Adrenal gland (tissue), 5 donors: ENCODE measurements around the gene ANTXR2.

Experiments used
- POLR2A ChIP-seq, 2 donors: fragments of 450-650 bp; IDR thresholded peaks; one replicate each; pipeline ENCODE4 v1.6.1; 2017; ENCODE audit warnings: antibody characterized with exemption in 2 of 2, mild to moderate bottlenecking in 2 of 2, moderate library complexity in 1 of 2
- TF ChIP-seq, protein P1 (sequence below), 6 experiments: fragments of 450-650 bp in 4 of 6; fragments of 200-600 bp in 2 of 6; sonication (generic) in 1 of 6; IDR thresholded peaks; 1 replicate in 5 of 6; 2 replicates in 1 of 6; pipeline versions ENCODE4 v1.5.1 to v1.8.0; 2016 to 2021; ENCODE audit warnings: antibody characterized with exemption in 6 of 6, mild to moderate bottlenecking in 2 of 6, moderate library complexity in 1 of 6
- donor health status: DM: no; HTN: no; CAD: no.

DNA sequence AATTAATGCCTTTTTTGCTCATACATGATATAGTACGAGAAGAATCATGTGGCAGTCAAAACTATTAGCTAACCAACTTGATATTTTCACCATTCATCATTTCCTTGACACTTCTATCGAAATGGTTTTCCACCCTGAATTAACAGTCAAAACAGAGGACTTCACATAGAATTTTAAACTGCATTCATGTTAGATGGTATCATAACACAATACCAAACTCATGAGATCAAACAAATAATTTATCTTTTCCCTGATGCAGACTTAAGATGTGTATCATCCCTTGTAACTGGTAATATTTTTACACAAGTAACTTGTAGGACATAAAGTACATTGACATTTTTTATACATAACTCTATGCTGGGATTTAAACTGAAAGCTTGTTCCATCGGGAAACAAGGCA is 18.2 kb upstream of the ANTXR2 start:
- TF ChIP-seq, protein P1, sequence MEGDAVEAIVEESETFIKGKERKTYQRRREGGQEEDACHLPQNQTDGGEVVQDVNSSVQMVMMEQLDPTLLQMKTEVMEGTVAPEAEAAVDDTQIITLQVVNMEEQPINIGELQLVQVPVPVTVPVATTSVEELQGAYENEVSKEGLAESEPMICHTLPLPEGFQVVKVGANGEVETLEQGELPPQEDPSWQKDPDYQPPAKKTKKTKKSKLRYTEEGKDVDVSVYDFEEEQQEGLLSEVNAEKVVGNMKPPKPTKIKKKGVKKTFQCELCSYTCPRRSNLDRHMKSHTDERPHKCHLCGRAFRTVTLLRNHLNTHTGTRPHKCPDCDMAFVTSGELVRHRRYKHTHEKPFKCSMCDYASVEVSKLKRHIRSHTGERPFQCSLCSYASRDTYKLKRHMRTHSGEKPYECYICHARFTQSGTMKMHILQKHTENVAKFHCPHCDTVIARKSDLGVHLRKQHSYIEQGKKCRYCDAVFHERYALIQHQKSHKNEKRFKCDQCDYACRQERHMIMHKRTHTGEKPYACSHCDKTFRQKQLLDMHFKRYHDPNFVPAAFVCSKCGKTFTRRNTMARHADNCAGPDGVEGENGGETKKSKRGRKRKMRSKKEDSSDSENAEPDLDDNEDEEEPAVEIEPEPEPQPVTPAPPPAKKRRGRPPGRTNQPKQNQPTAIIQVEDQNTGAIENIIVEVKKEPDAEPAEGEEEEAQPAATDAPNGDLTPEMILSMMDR (IDR thresholded peaks at IDR 0.05), result no peak
- TF ChIP-seq POLR2A (IDR thresholded peaks at IDR 0.05), result no peak
